HG02970 (cell line): Measurements from ENCODE around the gene DYNC2I2.
"Not testable (repeated sequence)": the region's sequence is repeated elsewhere in the genome, so short reads cannot be mapped to it uniquely, and the experiment has no call there.

Experiments used
- ATAC-seq: cut with Tn5 transposase; IDR thresholded peaks from one replicate; pipeline ENCODE4 v1.9.1; 2021; ENCODE audit warnings: mild to moderate bottlenecking, moderate library complexity, moderate number of reproducible peaks; ENCODE audit not compliant: unreplicated experiment, low FRiP score

Gene DYNC2I2

GRCh38 chr9:128687453-128687852 lies 30.8 kb upstream of the DYNC2I2 start:
- ATAC-seq: no peak

GRCh38 chr9:128685636-128686489 lies 29.2 kb upstream of the DYNC2I2 start:
- no peak for ATAC-seq

GRCh38 chr9:128684325-128685199 lies 27.9 kb upstream of the DYNC2I2 start:
- no peak for ATAC-seq

- no peak for ATAC-seq
These were observed 27.3 kb upstream of the DYNC2I2 start for GRCh38 chr9:128684065-128684324.

GRCh38 chr9:128683340-128684064 lies 26.9 kb upstream of the DYNC2I2 start:
- ATAC-seq: no peak

GRCh38 chr9:128677794-128678193 lies 21.1 kb upstream of the DYNC2I2 start:
- ATAC-seq: no peak

- ATAC-seq: no peak
These were observed 18.7 kb upstream of the DYNC2I2 start for GRCh38 chr9:128675382-128675781.

GRCh38 chr9:128669786-128670185 lies 13.1 kb upstream of the DYNC2I2 start:
- ATAC-seq: no peak

- ATAC-seq: not testable (repeated sequence)
These were observed 9.9 kb upstream of the DYNC2I2 start for GRCh38 chr9:128666481-128666941.

DNA sequence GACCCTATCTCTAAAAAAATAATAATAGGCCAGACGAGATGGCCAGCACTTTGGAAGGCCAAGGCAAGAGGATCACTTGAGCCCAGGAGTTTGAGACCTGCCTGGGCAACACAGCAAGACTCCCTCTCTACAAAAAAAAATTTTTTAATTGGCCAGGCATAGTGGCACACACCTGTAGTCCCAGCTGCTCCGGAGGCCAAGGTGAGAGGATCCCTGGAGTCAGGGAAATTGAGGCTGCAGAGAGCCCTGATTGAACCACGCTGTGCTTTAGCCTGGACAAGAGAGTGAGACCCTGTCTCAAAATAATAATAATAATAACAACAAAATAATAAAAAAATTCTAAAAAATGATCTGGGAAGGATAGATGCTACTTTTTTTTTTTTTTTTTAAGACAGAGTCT lies 1.1 kb upstream of the DYNC2I2 start:
- ATAC-seq: no peak

GRCh38 chr9:128657344-128657704 lies 677 bp upstream of the DYNC2I2 start:
- no peak for ATAC-seq

- no peak for ATAC-seq
These were observed 2.2 kb downstream of the DYNC2I2 start for GRCh38 chr9:128654481-128654880.

DNA sequence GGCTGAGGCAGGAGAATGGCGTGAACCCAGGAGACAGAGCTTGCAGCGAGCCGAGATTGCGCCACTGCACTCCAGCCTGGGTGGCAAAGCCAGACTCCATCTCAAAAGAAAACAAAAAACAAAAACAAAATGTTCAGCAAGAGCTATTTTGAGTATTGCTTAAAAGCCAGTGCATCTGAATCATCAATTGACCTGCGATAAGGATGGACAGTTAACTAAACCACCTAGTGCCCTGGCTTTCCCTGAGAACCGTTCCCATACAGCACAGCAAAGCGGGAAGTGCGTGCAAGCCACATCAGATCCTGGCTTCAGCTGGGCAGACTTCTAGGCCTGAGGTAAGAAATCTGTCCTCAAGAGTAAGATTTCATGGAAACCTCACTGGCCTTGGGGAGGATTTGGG lies 2.7 kb downstream of the DYNC2I2 start:
- no peak for ATAC-seq

DNA sequence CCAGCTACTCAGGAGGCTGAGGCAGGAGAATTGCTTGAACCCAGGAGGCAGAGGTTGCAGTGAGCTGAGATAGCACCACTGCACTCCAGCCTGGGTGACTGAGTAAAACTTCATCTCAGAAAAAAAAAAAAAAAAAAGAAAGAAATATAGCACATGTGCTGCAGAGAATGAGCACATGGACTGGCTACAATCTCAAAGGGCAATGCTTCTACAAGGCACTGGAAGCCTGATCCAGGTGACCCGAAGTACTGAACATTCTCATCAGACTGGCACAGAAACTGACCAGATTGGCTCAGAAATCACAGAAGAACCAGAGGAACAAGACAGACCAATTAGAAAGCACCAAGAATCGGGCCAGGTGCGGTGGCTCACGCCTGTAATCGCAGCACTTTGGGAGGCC lies 4.8 kb downstream of the DYNC2I2 start:
- no peak for ATAC-seq

- not testable (repeated sequence) for ATAC-seq
These were observed 8.4 kb downstream of the DYNC2I2 start for GRCh38 chr9:128648206-128648605.

GRCh38 chr9:128643519-128644300 lies 12.9 kb downstream of the DYNC2I2 start:
- no peak for ATAC-seq

GRCh38 chr9:128642675-128643245 lies 13.9 kb downstream of the DYNC2I2 start:
- ATAC-seq: no peak

GRCh38 chr9:128640603-128641002 lies 16.0 kb downstream of the DYNC2I2 start:
- ATAC-seq: no peak

- ATAC-seq: no peak
These were observed 18.1 kb downstream of the DYNC2I2 start for GRCh38 chr9:128638580-128638979.

- no peak for ATAC-seq
These were observed 19.0 kb downstream of the DYNC2I2 start for GRCh38 chr9:128637656-128638055.
